Measurements from ENCODE around the gene ALDOC.

The ALDOC gene

GRCh38 chr17:28532050-28532960, 44.4 kb downstream of the ALDOC start:
- no peak for DNase-seq (ENCODE audit: low spot score)

GRCh38 chr17:28530926-28531325, 45.8 kb downstream of the ALDOC start:
- DNase-seq (ENCODE audit: low spot score), result no peak

DNA sequence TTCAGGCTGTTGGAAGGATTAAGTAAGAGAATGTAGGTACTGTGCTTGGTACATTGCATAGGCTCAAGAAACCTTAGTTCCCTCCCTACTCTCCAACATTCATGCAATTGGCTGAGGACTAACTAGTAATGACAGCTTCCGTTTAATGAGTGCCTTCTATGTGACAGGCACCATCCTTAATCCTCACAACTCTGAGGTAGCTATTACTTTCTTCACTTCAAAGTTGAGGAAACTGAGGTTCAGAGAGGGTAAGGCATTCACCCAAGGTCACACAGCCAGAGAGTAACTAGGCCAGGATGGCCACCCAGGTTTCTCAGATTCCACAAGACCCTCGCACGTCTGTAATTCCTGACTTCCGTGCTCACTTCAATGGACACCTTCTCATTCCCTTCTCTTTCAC, 46.4 kb downstream of the ALDOC start:
- no peak for DNase-seq (ENCODE audit: low spot score)

DNA sequence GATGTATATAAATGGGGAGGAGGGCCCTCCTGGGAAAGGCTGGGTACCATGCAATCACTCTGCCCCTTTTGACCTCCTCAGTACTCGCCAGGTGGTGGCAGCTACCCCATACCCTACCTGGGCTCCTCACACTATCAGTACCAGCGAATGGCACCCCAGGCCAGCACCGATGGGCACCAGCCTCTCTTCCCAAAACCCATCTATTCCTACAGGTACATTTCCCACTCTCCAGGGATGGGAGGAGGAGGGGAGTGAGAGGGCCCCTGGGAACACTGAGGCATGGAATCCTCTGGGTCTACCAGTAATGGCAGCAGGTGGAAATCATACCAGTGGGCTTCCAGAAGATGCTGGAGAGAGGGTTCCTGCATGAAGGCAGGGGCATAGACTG, 47.7 kb downstream of the ALDOC start:
- no peak for DNase-seq (ENCODE audit: low spot score)

- no peak for DNase-seq (ENCODE audit: low spot score)
These were observed 48.2 kb downstream of the ALDOC start for GRCh38 chr17:28528327-28529012.

DNA sequence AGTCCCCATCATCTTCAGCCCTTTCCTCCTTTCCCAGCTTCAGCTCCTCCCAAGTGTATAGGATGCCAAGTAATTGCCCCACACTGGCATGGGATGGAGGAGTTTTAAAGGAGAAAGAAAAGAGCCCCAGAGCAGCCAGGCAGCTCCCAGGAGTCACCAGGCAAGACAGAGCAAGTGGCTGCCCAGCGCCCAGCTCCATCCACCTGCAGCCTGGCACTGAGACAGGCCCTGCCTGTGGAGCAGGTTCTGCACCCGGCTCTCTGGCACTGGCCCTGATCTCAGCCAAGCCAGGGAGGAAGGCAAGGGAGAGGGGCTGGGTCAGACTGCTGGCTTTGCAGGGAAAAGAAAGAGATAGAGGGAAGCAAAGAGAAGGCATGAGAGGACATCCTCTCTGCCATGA, 48.8 kb downstream of the ALDOC start:
- DNase-seq (ENCODE audit: low spot score), result no peak

GRCh38 chr17:28527181-28527681, 49.5 kb downstream of the ALDOC start:
- DNase-seq (ENCODE audit: low spot score), result no peak

DNA sequence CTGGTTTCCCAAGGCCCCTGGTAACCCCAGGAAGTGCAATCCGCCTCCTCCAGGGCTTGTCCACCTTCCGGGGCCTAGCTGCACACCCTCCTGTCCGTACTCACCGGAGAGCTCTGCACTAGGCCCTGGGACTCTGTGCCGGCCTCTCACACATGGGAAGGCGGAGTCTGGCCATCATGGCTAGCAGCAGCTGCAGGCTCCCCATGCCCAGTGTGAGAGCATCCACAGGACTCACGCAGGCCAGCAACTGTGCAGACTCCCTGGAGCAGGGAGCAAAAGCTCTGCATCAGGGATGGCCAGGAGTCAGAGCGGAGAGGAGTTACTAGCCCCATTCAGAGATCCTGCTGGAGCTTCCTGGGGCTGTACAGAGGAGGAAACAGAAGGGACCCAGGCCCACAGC, 50.3 kb downstream of the ALDOC start:
- no peak for DNase-seq (ENCODE audit: low spot score)

- DNase-seq (ENCODE audit: low spot score), result no peak
These were observed 51.9 kb downstream of the ALDOC start for GRCh38 chr17:28524476-28525424.

- DNase-seq (ENCODE audit: low spot score), result no peak
These were observed 52.8 kb downstream of the ALDOC start for GRCh38 chr17:28523876-28524275.

DNA sequence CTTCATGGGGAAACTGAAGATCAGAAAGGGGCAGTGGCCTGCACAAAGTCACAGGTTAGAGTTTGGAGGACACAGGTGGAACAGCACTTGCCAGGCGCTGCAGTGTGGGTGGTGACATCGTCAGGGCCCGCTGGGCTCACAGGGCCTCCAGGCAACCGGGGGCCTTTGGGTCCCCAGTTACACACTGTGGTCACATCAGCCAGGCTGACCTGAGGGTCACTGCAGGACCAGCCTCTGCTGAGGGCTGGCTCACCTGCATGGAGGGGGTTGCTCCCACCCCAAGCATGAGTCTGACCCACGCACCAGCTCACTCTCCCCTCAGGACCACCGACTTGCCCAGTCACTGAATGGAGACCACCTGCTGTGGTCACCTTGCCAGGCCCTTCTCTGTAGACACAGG, 53.5 kb downstream of the ALDOC start:
- no peak for DNase-seq (ENCODE audit: low spot score)

All from pons (tissue), 1 donor.